Stimulated activated CD4-positive, alpha-beta T cell treated with anti-CD3 and anti-CD28 coated beads, Interleukin-2, amount 100 ng/mL, for 4 hours (primary cell): ENCODE data around the gene TDRD12.
"Not testable (repeated sequence)": the region's sequence is repeated elsewhere in the genome, so short reads cannot be mapped to it uniquely, and the experiment has no call there.

Experiments used
- DNase-seq: peaks from one replicate; pipeline ENCODE4 v3.0.0-alpha.2; 2020; ENCODE audit warnings: low read depth

The TDRD12 gene

GRCh38 chr19:32831611-32832010 lies 112.0 kb downstream of the TDRD12 start:
- DNase-seq: no peak

GRCh38 chr19:32832094-32832493 lies 112.5 kb downstream of the TDRD12 start:
- DNase-seq: not testable (repeated sequence)

- DNase-seq: not testable (repeated sequence)
Measured at GRCh38 chr19:32832825-32833224, 113.3 kb downstream of the TDRD12 start.

GRCh38 chr19:32833388-32833787 lies 113.8 kb downstream of the TDRD12 start:
- not testable (repeated sequence) for DNase-seq

- no peak for DNase-seq
Measured at GRCh38 chr19:32837531-32837930, 118.0 kb downstream of the TDRD12 start.

GRCh38 chr19:32842061-32842460 lies 122.5 kb downstream of the TDRD12 start:
- no peak for DNase-seq

- DNase-seq: no peak
Measured at GRCh38 chr19:32843716-32844245, 124.2 kb downstream of the TDRD12 start.

- DNase-seq: not testable (repeated sequence)
Measured at GRCh38 chr19:32848035-32848434, 128.5 kb downstream of the TDRD12 start.

- no peak for DNase-seq
Measured at GRCh38 chr19:32852216-32852615, 132.6 kb downstream of the TDRD12 start.

GRCh38 chr19:32856818-32857217 lies 137.3 kb downstream of the TDRD12 start:
- DNase-seq: not testable (repeated sequence)

GRCh38 chr19:32857584-32857983 lies 138.0 kb downstream of the TDRD12 start:
- DNase-seq: no peak

- DNase-seq: no peak
Measured at GRCh38 chr19:32858155-32858554, 138.6 kb downstream of the TDRD12 start.

GRCh38 chr19:32858559-32858958 lies 139.0 kb downstream of the TDRD12 start:
- no peak for DNase-seq

GRCh38 chr19:32859591-32859990 lies 140.0 kb downstream of the TDRD12 start:
- DNase-seq: no peak

- DNase-seq: no peak
Measured at GRCh38 chr19:32861596-32861995, 142.0 kb downstream of the TDRD12 start.

- no peak for DNase-seq
Measured at GRCh38 chr19:32862173-32862572, 142.6 kb downstream of the TDRD12 start.

- no peak for DNase-seq
Measured at GRCh38 chr19:32862741-32863140, 143.2 kb downstream of the TDRD12 start.

- no peak for DNase-seq
Measured at GRCh38 chr19:32863301-32863700, 143.7 kb downstream of the TDRD12 start.

- DNase-seq: no peak
Measured at GRCh38 chr19:32863841-32864240, 144.3 kb downstream of the TDRD12 start.

- no peak for DNase-seq
Measured at GRCh38 chr19:32864318-32865007, 144.9 kb downstream of the TDRD12 start.

GRCh38 chr19:32865326-32865725 lies 145.8 kb downstream of the TDRD12 start:
- DNase-seq: no peak

GRCh38 chr19:32866061-32866460 lies 146.5 kb downstream of the TDRD12 start:
- DNase-seq: no peak

- DNase-seq: no peak
Measured at GRCh38 chr19:32866564-32867265, 147.1 kb downstream of the TDRD12 start.
